NT2/D1 (cell line): ENCODE results near the gene TMC6.

Experiments used
- SUZ12 ChIP-seq: IDR thresholded peaks from 2 replicates; pipeline ENCODE4 v1.6.1; 2011; ENCODE audit not compliant: insufficient read length, insufficient read depth; ENCODE audit errors: extremely low read depth
- YY1 ChIP-seq: IDR thresholded peaks from 2 replicates; pipeline ENCODE4 v1.6.1; 2011; ENCODE audit not compliant: insufficient read length, insufficient read depth
- ZNF274 ChIP-seq: IDR thresholded peaks from 2 replicates; pipeline ENCODE4 v1.6.1; 2011; ENCODE audit warnings: mild to moderate bottlenecking, low read depth, low read length

DNA sequence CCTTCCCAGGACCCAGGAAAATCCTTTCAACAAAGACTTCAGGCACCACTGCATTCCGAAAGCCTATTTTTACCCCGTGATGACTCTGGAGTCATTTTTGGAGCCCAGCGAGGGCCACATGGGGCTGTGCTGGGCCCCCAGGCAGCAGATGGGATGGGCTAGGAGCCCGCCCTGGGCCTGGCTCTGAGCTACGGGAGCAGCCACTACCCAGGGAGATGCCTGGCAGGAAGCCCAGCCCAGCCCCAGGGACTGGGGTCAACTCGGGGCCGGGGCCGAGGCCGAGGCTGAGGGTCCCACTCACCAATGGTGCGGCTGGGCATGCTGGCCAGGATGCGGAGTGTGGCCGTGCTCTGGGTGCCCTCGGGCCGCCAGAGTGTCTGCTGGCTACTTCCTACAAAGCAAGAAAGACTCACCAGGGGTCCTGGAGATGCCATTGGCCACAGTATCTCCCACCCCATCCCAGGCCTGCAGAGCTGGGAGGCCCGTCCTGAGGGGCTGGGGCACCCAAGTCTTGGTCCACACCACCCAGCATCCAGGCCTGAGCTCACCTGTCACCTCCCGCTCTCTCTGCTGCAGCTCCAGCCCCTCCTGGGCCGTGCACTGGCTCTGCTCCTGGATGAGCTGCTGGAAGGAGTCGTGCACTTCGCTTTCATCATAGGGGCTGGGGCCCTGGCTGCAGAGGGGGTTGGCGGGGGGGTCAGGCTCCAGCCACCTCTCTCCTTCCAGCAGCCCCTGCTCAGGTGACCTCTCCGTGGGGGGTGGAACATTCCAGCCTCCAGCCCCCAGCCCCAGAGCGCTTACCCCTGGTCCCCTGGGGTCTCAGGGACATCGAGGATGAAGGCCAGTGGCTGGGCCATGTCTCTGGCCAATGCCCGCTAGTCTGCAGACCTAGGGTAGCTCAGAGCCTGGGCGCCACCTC, 2.3 kb downstream of the TMC6 start:
- TF ChIP-seq SUZ12 (no peak), YY1 (no peak), ZNF274 (no peak)
